Caco-2 (cell line): ENCODE measurements around the gene PTMS. TPM values are rescaled to one million over a fixed set of nuclear protein-coding genes. Genes with fewer than 3 reads are reported as not detected.
A peak's percentile ranks its signal among the peaks of the same experiment; 100 is the strongest.

Experiments used
- BruUV-seq: library from RNA; stranded (reverse); fragments of 400-500 nt; replicated peaks from 2 replicates; lab custom pipeline; 2021; lab: Mats Ljungman, UMichigan
- CTCF ChIA-PET: fragments of 300-600 bp; sonication (Branson Sonifier 250); formaldehyde crosslinking; loops from one replicate; lab custom pipeline; 2022; ENCODE audit warnings: antibody characterized with exemption; lab: Charles Lee
- POLR2A ChIA-PET: fragments of 300-600 bp; sonication (Branson Sonifier 250); formaldehyde crosslinking; loops from one replicate; lab custom pipeline; 2022; ENCODE audit warnings: antibody characterized with exemption; lab: Charles Lee
- DNase-seq, 2 experiments: peaks; one replicate each; pipeline versions ENCODE4 v3.0.0 to v3.0.0-alpha.2; 2020 to 2022
- H3K27me3 ChIP-seq: replicated peaks from 2 replicates; pipeline ENCODE4 v1.6.0; 2011; ENCODE audit warnings: low read length; ENCODE audit not compliant: control insufficient read depth, insufficient read depth
- H3K36me3 ChIP-seq: 2 replicates; pipeline ENCODE4 v1.5.1; 2011; ENCODE audit warnings: low read length; ENCODE audit not compliant: control insufficient read depth, insufficient read depth
- H3K4me1 ChIP-seq: fragments of 250-450 bp; sonication (Bioruptor Pico); 2 replicates; pipeline ENCODE4 v1.5.1; 2020; ENCODE audit warnings: mild to moderate bottlenecking
- H3K4me3 ChIP-seq: 2 replicates; pipeline ENCODE4 v1.5.1; 2011; ENCODE audit warnings: low read depth, mild to moderate bottlenecking, control low read depth, low read length
- H3K9me3 ChIP-seq: fragments of 250-450 bp; sonication (Bioruptor Pico); 2 replicates; pipeline ENCODE4 v1.5.1; 2020; ENCODE audit warnings: mild to moderate bottlenecking, moderate library complexity
- H3K27ac Mint-ChIP-seq: one replicate; pipeline ENCODE4 v1.8.0; 2022; ENCODE audit warnings: mixed read lengths; ENCODE audit not compliant: unreplicated experiment
- H3K27me3 Mint-ChIP-seq: one replicate; pipeline ENCODE4 v1.8.0; 2022; ENCODE audit warnings: mixed read lengths; ENCODE audit not compliant: insufficient read depth, unreplicated experiment
- H3K36me3 Mint-ChIP-seq: one replicate; pipeline ENCODE4 v1.8.0; 2022; ENCODE audit warnings: mild to moderate bottlenecking, mixed read lengths; ENCODE audit not compliant: insufficient read depth, unreplicated experiment
- H3K4me1 Mint-ChIP-seq: one replicate; pipeline ENCODE4 v1.8.0; 2022; ENCODE audit warnings: low read depth, mixed read lengths; ENCODE audit not compliant: unreplicated experiment
- H3K4me3 Mint-ChIP-seq: one replicate; pipeline ENCODE4 v1.8.0; 2022; ENCODE audit warnings: mild to moderate bottlenecking, moderate library complexity, mixed read lengths; ENCODE audit not compliant: unreplicated experiment
- H3K9me3 Mint-ChIP-seq: one replicate; pipeline ENCODE4 v1.8.0; 2022; ENCODE audit warnings: mixed read lengths; ENCODE audit not compliant: unreplicated experiment
- CTCF ChIP-seq, 2 experiments: fragments of 200-600 bp in 1 of 2; IDR thresholded peaks; 1 replicate in 1 of 2; 2 replicates in 1 of 2; pipeline versions ENCODE4 v1.5.1 to v1.8.0; 2011 to 2022; ENCODE audit warnings: antibody characterized with exemption in 1 of 2, control low read depth in 1 of 2, inconsistent platforms in 1 of 2, low read depth in 1 of 2, low read length in 1 of 2, mild to moderate bottlenecking in 1 of 2, moderate library complexity in 1 of 2; ENCODE audit not compliant: insufficient read depth in 1 of 2, severe bottlenecking in 1 of 2, unreplicated experiment in 1 of 2
- intact Hi-C: fragments of 100-400 bp; cut with micrococcal nuclease; formaldehyde crosslinking; loops from one replicate; pipeline ENCODE4 v1.10.0; 2022; ENCODE audit not compliant: unreplicated experiment
- total RNA-seq: library from RNA; stranded (reverse); gene quantifications from 2 replicates; pipeline ENCODE4 v1.2.3, GENCODE V29; 2022

The PTMS gene
- total RNA-seq, 1 experiment from 2014 or later: 285 TPM

- Mint-ChIP-seq H3K27me3 (no peaks in the 10 kb centered on the region), H3K4me1 (peaks cover 43% of the 10 kb centered on the region), H3K36me3 (no peaks in the 10 kb centered on the region), H3K9me3 (no peaks in the 10 kb centered on the region), H3K27ac (no peak overlapping the region), H3K4me3 (no peak overlapping the region)
- peaks cover 31% of the 10 kb centered on the region for H3K4me1 ChIP-seq
- no peak for DNase-seq
- intact Hi-C loops: loop anchor here (5.0 kb wide), 2 partner anchors 55 to 210 kb away; partner anchors contain the start of genes COPS7A and NOP2
- no peaks in the 10 kb centered on the region for H3K9me3 ChIP-seq
- H3K36me3 ChIP-seq: 0 out of 2 replicates have a peak, but pooled peaks cover 1% of the 10 kb centered on the region
- no TSS peak for BruUV-seq
- ChIA-PET POLR2A (interaction anchor here (1.1 to 2.3 kb wide), 2 partner anchors 11 to 24 kb away, joined by 5 to 20 read pairs; partner anchors contain the start of genes MLF2 and PTMS), CTCF (interaction anchor here (0.6 to 3.1 kb wide), 2 partner anchors 11 to 24 kb away, joined by 3 to 51 read pairs; partner anchors contain the start of genes MLF2 and PTMS)
- no peak overlapping the region for H3K4me3 ChIP-seq
- TF ChIP-seq CTCF (IDR thresholded peaks at IDR 0.05; ENCODE audit: insufficient read depth in 1 of 2, low read depth in 1 of 2, low read length in 1 of 2, severe bottlenecking in 1 of 2, unreplicated experiment in 1 of 2): no peak
- no peaks in the 10 kb centered on the region for H3K27me3 ChIP-seq
Measured at GRCh38 chr12:6777386-6777785, 11.2 kb downstream of the PTMS start.

- Mint-ChIP-seq H3K27me3 (no peaks in the 10 kb centered on the region), H3K4me3 (peak overlapping the region; percentile 81), H3K36me3 (no peaks in the 10 kb centered on the region), H3K4me1 (peaks cover 43% of the 10 kb centered on the region), H3K9me3 (no peaks in the 10 kb centered on the region), H3K27ac (peak overlapping the region; percentile 58)
- H3K4me1 ChIP-seq: peaks cover 31% of the 10 kb centered on the region
- no peaks in the 10 kb centered on the region for H3K27me3 ChIP-seq
- peak overlapping the region; percentile 44 for H3K4me3 ChIP-seq
- no peaks in the 10 kb centered on the region for H3K9me3 ChIP-seq
- peak; percentile 70 to 80 for DNase-seq
- H3K36me3 ChIP-seq: 0 out of 2 replicates have a peak, but pooled peaks cover under 1% of the 10 kb centered on the region
- ChIA-PET CTCF (interaction anchor here (0.6 to 3.1 kb wide), 10 partner anchors 10 to 240 kb away, joined by 3 to 51 read pairs (median 4); partner anchors contain the start of genes COPS7A, LPCAT3, MLF2 and PTMS), POLR2A (interaction anchor here (0.6 to 2.3 kb wide), 4 partner anchors 12 to 238 kb away, joined by 3 to 20 read pairs (median 6); partner anchors contain the start of genes MLF2, PTMS and USP5)
- no TSS peak for BruUV-seq
- intact Hi-C loops: loop anchor here (2.0 to 5.0 kb wide), 4 partner anchors 56 to 211 kb away; partner anchors contain the start of genes COPS7A and NOP2
- TF ChIP-seq CTCF (IDR thresholded peaks at IDR 0.05; ENCODE audit: insufficient read depth in 1 of 2, low read depth in 1 of 2, low read length in 1 of 2, severe bottlenecking in 1 of 2, unreplicated experiment in 1 of 2): no peak
Measured at GRCh38 chr12:6778217-6778573, 12.0 kb downstream of the PTMS start.

- H3K4me1 ChIP-seq: peaks cover 31% of the 10 kb centered on the region
- H3K9me3 ChIP-seq: no peaks in the 10 kb centered on the region
- TF ChIP-seq CTCF (IDR thresholded peaks at IDR 0.05; ENCODE audit: insufficient read depth in 1 of 2, low read depth in 1 of 2, low read length in 1 of 2, severe bottlenecking in 1 of 2, unreplicated experiment in 1 of 2): peak; percentile 99
- H3K36me3 ChIP-seq: no peaks in the 10 kb centered on the region
- BruUV-seq: no TSS peak
- H3K27me3 Mint-ChIP-seq: no peaks in the 10 kb centered on the region
- no peaks in the 10 kb centered on the region for H3K27me3 ChIP-seq
- H3K4me1 Mint-ChIP-seq: peaks cover 43% of the 10 kb centered on the region
- H3K9me3 Mint-ChIP-seq: no peaks in the 10 kb centered on the region
- H3K4me3 Mint-ChIP-seq: peak overlapping the region; percentile 81
- peak; percentile 98 to 99 for DNase-seq
- POLR2A ChIA-PET: interaction anchor here (0.5 to 2.3 kb wide), 5 partner anchors 12 to 237 kb away, joined by 3 to 20 read pairs (median 5); partner anchors contain the start of genes MLF2, PTMS and USP5
- peak overlapping the region; percentile 44 for H3K4me3 ChIP-seq
- intact Hi-C loops: loop anchor here (1.0 to 5.0 kb wide), 8 partner anchors 12 to 212 kb away; partner anchors contain the start of genes COPS7A, MLF2 and NOP2
- H3K36me3 Mint-ChIP-seq: no peaks in the 10 kb centered on the region
- CTCF ChIA-PET: interaction anchor here (0.6 to 3.1 kb wide), 10 partner anchors 11 to 240 kb away, joined by 3 to 51 read pairs (median 4); partner anchors contain the start of genes COPS7A, LPCAT3, MLF2 and PTMS
- peak overlapping the region; percentile 58 for H3K27ac Mint-ChIP-seq
Measured at GRCh38 chr12:6778574-6779550, 12.7 kb downstream of the PTMS start.
